ENCODE data around the gene ZDHHC14.
"Not testable (repeated sequence)": the region's sequence is repeated elsewhere in the genome, so short reads cannot be mapped to it uniquely, and the experiment has no call there.

Gene ZDHHC14

DNA sequence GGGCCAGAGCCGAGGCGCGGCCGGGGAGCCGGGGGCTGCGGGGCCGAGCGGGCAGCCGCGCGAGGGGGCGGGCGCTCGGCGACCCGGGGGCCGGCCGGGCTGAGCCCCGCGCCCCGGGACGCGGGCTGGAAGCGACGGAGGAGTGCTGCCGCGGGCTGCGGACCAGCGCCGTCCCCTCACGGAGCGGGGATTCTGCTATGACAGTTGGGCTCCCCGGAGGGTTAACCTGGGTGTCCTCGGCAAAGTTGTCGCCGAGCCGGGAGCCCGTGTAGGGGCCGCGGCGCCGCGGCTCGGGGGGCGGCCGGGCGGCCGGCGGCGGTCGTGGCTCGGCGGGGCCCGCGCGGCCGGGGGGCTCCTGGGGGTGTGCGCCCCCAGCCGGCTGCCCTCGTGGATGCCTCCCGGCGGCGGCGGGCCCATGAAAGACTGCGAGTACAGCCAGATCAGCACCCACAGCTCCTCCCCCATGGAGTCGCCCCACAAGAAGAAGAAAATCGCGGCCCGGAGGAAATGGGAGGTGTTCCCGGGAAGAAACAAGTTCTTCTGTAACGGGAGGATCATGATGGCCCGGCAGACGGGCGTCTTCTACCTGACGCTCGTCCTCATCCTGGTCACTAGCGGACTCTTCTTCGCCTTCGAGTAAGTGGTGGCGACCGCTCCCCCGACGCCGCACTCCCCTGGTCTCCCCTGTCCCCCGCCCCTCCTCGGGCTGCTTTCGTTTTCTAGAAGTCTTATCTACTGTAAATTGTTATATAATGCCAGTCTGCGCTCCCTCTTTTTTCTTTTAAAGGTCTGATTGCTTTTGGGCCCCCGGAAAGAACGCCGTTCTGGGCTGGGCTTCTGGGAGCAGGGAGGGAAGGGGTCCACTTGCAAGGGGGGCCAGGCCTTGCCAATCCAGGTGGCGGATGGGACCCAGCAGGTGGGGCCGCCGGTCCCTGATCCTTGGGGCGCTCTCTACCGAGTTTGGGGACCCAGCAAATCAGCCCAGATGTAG is 936 bp downstream of the ZDHHC14 start:
- Histone ChIP-seq H3K9me3 (ENCODE audit: low read length) (no peaks in the 10 kb centered on the region), H3K4me3 (ENCODE audit: low read depth in 1 of 2, low read length in 2 of 2) (peak overlapping the region; percentile 73 to 97), H3K9ac (ENCODE audit: low read length) (peak overlapping the region; percentile 65), H3K27ac (ENCODE audit: low read depth, low read length) (peak overlapping the region; percentile 41), H3K4me1 (ENCODE audit: insufficient read depth, low read length) (peaks cover 18% of the 10 kb centered on the region), H3K27me3 (ENCODE audit: control insufficient read depth in 1 of 2, insufficient read depth in 2 of 2, low read length in 2 of 2) (no peaks in the 10 kb centered on the region), H3K36me3 (ENCODE audit: insufficient read depth, low read length) (no peaks in the 10 kb centered on the region)

DNA sequence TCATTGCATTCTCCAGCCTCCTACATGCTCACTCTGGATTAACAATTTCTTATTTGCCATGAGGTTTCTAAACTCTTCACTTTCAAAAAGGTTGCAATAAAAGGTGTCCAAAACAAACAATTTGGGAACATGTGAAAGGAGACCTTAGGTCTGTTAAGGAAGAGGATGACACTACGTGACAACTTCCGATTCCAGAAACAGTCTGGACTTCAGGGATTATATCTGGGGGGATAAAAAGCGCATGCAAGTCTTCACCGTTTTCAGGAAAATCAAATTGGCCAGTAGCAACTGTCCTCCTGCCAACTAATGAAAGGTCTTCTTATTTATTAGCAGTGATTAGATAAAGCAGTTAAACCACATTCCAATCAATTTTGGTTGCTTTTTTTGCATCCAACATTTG is 1.8 kb downstream of the ZDHHC14 start:
- peaks cover 18% of the 10 kb centered on the region for H3K4me1 ChIP-seq (ENCODE audit: insufficient read depth, low read length)
- H3K4me3 ChIP-seq (ENCODE audit: low read depth in 1 of 2, low read length in 2 of 2): peak overlapping the region; percentile 33 to 73
- no peak overlapping the region for H3K27ac ChIP-seq (ENCODE audit: low read depth, low read length)
- no peaks in the 10 kb centered on the region for H3K27me3 ChIP-seq (ENCODE audit: control insufficient read depth in 1 of 2, insufficient read depth in 2 of 2, low read length in 2 of 2)
- peak overlapping the region; percentile 65 for H3K9ac ChIP-seq (ENCODE audit: low read length)
- no peaks in the 10 kb centered on the region for H3K9me3 ChIP-seq (ENCODE audit: low read length)
- no peaks in the 10 kb centered on the region for H3K36me3 ChIP-seq (ENCODE audit: insufficient read depth, low read length)

DNA sequence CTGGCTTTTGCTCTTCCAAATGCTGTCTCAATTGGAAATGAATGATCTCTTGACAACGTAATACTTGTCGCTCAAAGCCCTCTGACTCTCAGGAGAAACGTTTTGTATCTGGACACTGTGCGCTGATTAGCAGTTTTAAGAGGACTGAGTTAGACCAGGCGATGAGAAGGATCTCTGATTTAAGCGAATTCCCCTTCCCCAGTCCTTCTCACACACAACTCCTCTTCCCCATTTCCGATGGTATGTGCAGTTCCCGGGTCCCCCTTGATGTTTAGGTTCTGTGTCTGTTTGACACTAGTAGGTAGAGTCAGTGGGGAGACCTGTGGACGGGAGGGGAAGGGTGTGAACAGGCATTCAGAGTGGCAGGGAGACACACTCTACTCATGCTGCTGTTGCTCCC is 2.5 kb downstream of the ZDHHC14 start:
- Histone ChIP-seq H3K9ac (ENCODE audit: low read length) (no peak overlapping the region), H3K4me1 (ENCODE audit: insufficient read depth, low read length) (peaks cover 18% of the 10 kb centered on the region), H3K36me3 (ENCODE audit: insufficient read depth, low read length) (no peaks in the 10 kb centered on the region), H3K4me3 (ENCODE audit: low read depth in 1 of 2, low read length in 2 of 2) (peak overlapping the region in 1 of 2 donors; percentile 73), H3K9me3 (ENCODE audit: low read length) (no peaks in the 10 kb centered on the region), H3K27me3 (ENCODE audit: control insufficient read depth in 1 of 2, insufficient read depth in 2 of 2, low read length in 2 of 2) (no peaks in the 10 kb centered on the region), H3K27ac (ENCODE audit: low read depth, low read length) (no peak overlapping the region)

DNA sequence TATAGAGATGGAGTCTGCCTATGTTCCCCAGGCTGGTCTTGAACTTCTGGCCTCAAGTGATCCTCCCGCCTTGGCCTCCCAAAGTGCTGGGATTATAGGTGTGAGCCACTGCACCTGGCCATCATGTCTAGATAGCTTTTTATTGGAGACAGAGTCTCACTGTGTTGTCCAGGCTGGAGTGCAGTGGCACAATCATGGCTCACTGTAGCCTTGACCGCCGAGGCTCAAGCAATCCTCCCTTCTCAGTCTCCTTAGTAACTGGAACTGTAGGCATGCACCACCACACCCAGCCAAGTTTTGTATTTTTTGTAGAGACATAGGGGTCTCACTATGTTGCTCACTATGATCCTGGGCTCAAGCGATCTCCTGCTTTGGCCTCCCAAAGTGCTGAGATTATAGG is 4.0 kb downstream of the ZDHHC14 start:
- not testable (repeated sequence) for H3K9me3 ChIP-seq (ENCODE audit: low read length); H3K27ac ChIP-seq (ENCODE audit: low read depth, low read length); H3K9ac ChIP-seq (ENCODE audit: low read length); H3K27me3 ChIP-seq (ENCODE audit: control insufficient read depth in 1 of 2, insufficient read depth in 2 of 2, low read length in 2 of 2); H3K36me3 ChIP-seq (ENCODE audit: insufficient read depth, low read length); H3K4me3 ChIP-seq (ENCODE audit: low read depth in 1 of 2, low read length in 2 of 2)
- H3K4me1 ChIP-seq (ENCODE audit: insufficient read depth, low read length): peaks cover 14% of the 10 kb centered on the region

DNA sequence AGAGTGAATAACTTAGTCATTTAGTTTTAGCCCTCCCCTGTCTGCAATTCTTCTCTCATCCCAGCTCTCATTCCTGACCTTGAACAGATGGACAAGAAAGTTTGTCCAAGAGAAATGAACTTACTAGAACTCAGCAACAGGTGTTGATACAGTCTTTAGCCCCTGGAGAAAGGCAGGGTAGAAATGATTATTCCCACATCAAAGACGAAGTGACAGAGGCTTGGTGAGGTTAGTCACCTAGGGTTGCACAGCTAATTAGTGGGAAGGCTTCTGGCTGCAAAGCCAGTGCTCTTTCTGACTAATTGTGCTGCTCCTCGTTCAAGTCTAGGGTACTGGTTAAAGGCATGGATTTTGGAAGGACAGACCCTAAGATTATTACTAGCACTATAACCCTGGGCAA is 4.5 kb downstream of the ZDHHC14 start:
- Histone ChIP-seq H3K27me3 (ENCODE audit: control insufficient read depth in 1 of 2, insufficient read depth in 2 of 2, low read length in 2 of 2) (no peaks in the 10 kb centered on the region), H3K9me3 (ENCODE audit: low read length) (peaks cover 3% of the 10 kb centered on the region), H3K36me3 (ENCODE audit: insufficient read depth, low read length) (no peaks in the 10 kb centered on the region), H3K27ac (ENCODE audit: low read depth, low read length) (no peak overlapping the region), H3K4me3 (ENCODE audit: low read depth in 1 of 2, low read length in 2 of 2) (no peak overlapping the region), H3K4me1 (ENCODE audit: insufficient read depth, low read length) (peaks cover 14% of the 10 kb centered on the region), H3K9ac (ENCODE audit: low read length) (no peak overlapping the region)

DNA sequence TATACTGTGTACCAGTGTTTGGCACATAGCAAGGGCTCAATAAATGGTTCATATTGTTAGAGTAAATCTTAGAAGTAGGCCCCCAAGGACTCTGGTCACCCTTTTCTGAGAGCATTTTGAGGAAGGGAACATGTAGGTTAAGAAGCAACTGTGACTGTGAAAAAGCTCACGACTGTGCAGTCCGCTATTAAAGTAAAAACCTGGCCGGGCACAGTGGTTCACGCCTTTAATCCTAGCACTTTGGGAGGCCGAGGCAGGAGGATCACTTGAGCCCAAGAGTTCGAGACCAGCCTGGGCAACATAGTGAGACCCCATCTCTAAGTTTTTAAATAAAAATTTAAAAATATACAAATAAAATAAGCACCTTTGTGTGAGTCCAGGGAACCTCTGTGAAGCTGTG is 5.0 kb downstream of the ZDHHC14 start:
- Histone ChIP-seq H3K27ac (ENCODE audit: low read depth, low read length) (no peak overlapping the region), H3K4me3 (ENCODE audit: low read depth in 1 of 2, low read length in 2 of 2) (no peak overlapping the region), H3K4me1 (ENCODE audit: insufficient read depth, low read length) (peaks cover 14% of the 10 kb centered on the region), H3K9ac (ENCODE audit: low read length) (no peak overlapping the region), H3K27me3 (ENCODE audit: control insufficient read depth in 1 of 2, insufficient read depth in 2 of 2, low read length in 2 of 2) (no peaks in the 10 kb centered on the region), H3K9me3 (ENCODE audit: low read length) (peaks cover 3% of the 10 kb centered on the region), H3K36me3 (ENCODE audit: insufficient read depth, low read length) (no peaks in the 10 kb centered on the region)

DNA sequence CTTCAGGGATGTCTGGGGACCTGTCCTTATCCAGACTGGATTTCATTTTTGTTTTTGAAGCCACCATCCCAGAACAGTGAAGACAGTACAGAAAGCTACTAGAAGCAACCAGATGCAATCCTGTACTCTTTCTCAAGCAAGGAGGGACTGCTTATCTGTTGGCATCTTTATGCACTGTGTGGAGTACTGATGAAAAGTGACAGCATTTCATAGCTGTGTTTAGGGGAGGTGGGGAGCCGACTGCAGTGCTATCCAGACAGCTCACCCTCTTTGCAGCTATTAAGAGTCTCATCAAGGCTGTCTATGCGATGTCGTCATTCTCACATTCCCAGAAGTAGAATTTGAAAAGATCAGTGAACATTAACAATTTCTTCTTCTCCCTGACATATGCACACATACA is 5.5 kb downstream of the ZDHHC14 start:
- Histone ChIP-seq H3K27ac (ENCODE audit: low read depth, low read length) (no peak overlapping the region), H3K9ac (ENCODE audit: low read length) (no peak overlapping the region), H3K4me3 (ENCODE audit: low read depth in 1 of 2, low read length in 2 of 2) (no peak overlapping the region), H3K36me3 (ENCODE audit: insufficient read depth, low read length) (no peaks in the 10 kb centered on the region), H3K4me1 (ENCODE audit: insufficient read depth, low read length) (peaks cover 14% of the 10 kb centered on the region), H3K27me3 (ENCODE audit: control insufficient read depth in 1 of 2, insufficient read depth in 2 of 2, low read length in 2 of 2) (no peaks in the 10 kb centered on the region), H3K9me3 (ENCODE audit: low read length) (peaks cover 3% of the 10 kb centered on the region)

DNA sequence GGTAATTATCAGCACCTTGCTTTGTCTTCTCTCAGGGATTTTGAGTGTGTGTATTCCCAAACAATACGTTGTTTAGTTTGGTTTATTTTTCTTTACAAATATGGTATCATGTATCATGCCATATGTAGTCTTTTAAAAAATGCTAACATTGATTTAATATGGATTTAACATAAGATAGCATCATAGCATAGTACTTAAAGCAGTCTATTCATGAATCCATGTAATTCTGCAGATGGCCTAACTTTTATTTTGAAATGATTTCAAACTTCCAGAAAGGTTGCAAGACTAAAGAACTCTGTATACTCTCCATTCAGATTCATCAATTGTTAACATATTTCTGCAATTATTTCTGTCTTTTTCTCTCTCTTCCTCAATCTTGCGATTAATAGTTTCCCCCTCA is 7.9 kb downstream of the ZDHHC14 start:
- Histone ChIP-seq H3K36me3 (ENCODE audit: insufficient read depth, low read length) (no peaks in the 10 kb centered on the region), H3K4me3 (ENCODE audit: low read depth in 1 of 2, low read length in 2 of 2) (no peak overlapping the region), H3K27me3 (ENCODE audit: control insufficient read depth in 1 of 2, insufficient read depth in 2 of 2, low read length in 2 of 2) (no peaks in the 10 kb centered on the region), H3K9me3 (ENCODE audit: low read length) (peaks cover 3% of the 10 kb centered on the region), H3K4me1 (ENCODE audit: insufficient read depth, low read length) (no peaks in the 10 kb centered on the region), H3K27ac (ENCODE audit: low read depth, low read length) (no peak overlapping the region), H3K9ac (ENCODE audit: low read length) (no peak overlapping the region)

DNA sequence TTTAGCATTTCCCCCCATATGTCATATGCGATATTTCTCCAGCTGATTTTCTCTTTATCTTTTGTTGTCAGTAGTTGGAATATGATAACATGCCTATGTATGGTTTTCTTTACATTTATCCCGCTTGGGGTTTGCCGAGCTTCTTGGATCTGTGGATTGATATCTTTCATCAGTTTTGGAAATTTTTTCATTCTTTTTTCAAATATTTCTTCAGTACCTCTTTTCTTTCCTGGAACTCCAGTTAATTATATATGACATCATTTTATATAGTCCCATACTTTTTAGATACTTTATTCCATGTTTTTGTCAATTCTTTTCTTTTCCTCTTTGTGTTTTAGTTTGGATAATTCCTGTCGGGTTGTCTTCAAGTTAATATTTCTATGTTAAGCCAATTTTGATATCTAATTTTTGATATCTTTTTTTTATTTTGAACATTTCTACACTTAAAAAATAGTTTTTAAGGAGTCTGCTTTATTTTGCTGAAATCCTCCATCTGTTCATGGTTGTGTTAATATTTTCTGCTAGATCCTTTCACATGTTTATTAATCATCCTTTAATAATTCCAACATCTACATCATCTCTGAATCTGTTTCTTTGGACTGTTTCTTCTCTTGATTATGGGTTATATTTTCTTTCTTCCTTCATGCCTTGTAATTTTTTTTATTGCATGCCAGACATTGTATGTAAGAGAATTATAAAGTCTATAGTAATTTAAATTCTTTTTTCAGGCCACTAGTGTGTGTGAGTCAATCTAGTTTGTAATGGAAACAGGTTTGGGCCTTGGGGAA is 9.5 kb downstream of the ZDHHC14 start:
- Histone ChIP-seq H3K36me3 (ENCODE audit: insufficient read depth, low read length) (no peaks in the 10 kb centered on the region), H3K27ac (ENCODE audit: low read depth, low read length) (no peak overlapping the region), H3K27me3 (ENCODE audit: control insufficient read depth in 1 of 2, insufficient read depth in 2 of 2, low read length in 2 of 2) (no peaks in the 10 kb centered on the region), H3K9ac (ENCODE audit: low read length) (no peak overlapping the region), H3K4me3 (ENCODE audit: low read depth in 1 of 2, low read length in 2 of 2) (no peak overlapping the region), H3K4me1 (ENCODE audit: insufficient read depth, low read length) (no peaks in the 10 kb centered on the region), H3K9me3 (ENCODE audit: low read length) (peaks cover 3% of the 10 kb centered on the region)

DNA sequence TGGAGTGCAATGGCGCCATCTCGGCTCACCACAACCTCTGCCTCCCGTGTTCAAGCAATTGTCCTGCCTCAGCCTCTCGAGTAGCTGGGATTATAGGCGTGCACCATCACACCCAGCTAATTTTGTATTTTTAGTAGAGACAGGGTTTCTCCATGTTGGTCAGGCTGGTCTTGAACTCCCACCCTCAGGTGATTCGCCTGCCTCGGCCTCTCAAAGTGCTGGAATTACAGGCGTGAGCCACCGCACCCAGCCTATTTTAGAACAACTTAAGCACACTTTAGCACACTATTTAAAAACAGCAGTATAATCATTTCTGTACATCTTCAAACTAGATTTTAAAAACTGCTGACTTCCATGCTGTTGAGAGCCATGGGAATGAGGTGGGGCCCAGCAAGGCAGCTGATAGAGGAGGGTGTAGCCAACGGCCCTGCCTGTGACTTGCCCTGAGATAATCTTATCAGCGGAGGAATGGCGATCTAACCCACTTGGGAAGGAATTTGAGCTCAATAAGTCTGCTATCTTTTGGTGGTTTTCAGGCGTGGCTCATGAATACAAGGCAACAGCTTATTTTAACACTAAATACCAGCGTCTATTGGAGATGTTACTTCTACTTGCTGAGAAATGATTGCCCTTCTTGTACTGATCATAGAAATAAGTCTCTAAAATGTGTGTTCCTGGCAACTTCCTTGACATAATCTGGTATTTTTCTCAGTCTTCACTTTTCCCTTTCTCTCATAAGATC is 12.1 kb downstream of the ZDHHC14 start:
- Histone ChIP-seq H3K4me3 (ENCODE audit: low read depth in 1 of 2, low read length in 2 of 2) (no peak overlapping the region), H3K36me3 (ENCODE audit: insufficient read depth, low read length) (no peaks in the 10 kb centered on the region), H3K4me1 (ENCODE audit: insufficient read depth, low read length) (no peaks in the 10 kb centered on the region), H3K27me3 (ENCODE audit: control insufficient read depth in 1 of 2, insufficient read depth in 2 of 2, low read length in 2 of 2) (no peaks in the 10 kb centered on the region), H3K9me3 (ENCODE audit: low read length) (peaks cover 3% of the 10 kb centered on the region), H3K27ac (ENCODE audit: low read depth, low read length) (no peak overlapping the region), H3K9ac (ENCODE audit: low read length) (no peak overlapping the region)

DNA sequence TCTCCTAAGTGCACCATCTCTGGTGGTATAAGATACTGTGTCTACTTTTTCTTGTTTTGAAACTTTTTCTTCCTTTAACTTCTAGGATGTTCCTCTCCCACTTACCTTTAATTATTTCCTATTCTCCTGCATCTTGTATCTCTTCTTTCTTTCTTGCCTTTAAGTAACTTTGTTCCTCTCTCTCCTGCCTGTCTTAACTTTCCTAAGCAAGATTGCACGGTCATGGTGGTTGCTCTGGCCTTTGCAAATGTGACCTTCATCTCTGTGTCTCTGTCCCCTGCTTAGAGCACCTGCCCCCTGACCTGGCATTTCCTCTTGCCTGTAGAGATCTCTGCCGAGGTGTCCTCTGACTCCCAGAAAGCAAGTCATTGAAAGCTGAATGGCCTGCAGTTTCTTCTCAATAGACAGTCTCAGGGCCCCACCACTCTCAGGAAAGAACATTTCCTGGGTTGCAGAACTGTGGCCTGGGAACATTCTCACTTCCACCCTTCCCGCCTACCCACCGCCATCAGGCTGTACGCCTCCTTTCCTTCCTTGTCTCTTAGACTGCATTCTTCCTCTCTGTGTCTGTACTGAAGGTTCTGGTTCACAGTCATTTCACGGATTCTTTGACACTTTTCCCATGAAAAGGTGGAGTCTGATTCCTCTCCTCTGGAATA is 12.8 kb downstream of the ZDHHC14 start:
- peaks cover 3% of the 10 kb centered on the region for H3K9me3 ChIP-seq (ENCODE audit: low read length)
- H3K4me1 ChIP-seq (ENCODE audit: insufficient read depth, low read length): no peaks in the 10 kb centered on the region
- no peaks in the 10 kb centered on the region for H3K36me3 ChIP-seq (ENCODE audit: insufficient read depth, low read length)
- H3K4me3 ChIP-seq (ENCODE audit: low read depth in 1 of 2, low read length in 2 of 2): no peak overlapping the region
- H3K27me3 ChIP-seq (ENCODE audit: control insufficient read depth in 1 of 2, insufficient read depth in 2 of 2, low read length in 2 of 2): no peaks in the 10 kb centered on the region
- no peak overlapping the region for H3K9ac ChIP-seq (ENCODE audit: low read length)
- H3K27ac ChIP-seq (ENCODE audit: low read depth, low read length): no peak overlapping the region

Data from muscle layer of colon (tissue), 2 donors.